Measurements from ENCODE around the gene PCDHB5. TPM values are rescaled to one million over a fixed set of nuclear protein-coding genes. Genes with fewer than 3 reads are reported as not detected.
"Not testable (repeated sequence)": the region's sequence is repeated elsewhere in the genome, so short reads cannot be mapped to it uniquely, and the experiment has no call there.

The PCDHB5 gene
- total RNA-seq, 2 donors from 2014 or later: 4.3 to 10.6 TPM

DNA sequence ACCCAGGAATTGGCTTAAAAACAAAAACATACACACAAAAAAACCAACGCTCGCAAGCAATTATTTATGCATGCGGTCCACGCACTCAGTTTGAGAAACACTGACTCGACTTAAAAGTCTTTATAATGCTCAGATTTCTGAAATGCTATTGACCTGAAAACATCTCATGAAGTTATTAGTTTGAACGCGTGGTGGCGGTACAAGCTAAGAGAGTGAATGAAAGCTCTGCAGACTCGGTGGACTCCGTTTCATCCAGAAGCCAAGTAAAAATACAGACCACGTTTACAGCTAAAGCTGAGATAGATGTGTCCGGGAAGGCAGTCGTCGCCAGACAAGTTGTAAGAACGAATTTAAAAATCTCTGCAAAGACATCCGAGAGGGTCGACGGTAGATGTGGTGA lies 14.8 kb downstream of the PCDHB5 start, which contains the start of gene PCDHB6:
TSS of gene PCDHB6 (plus strand) at position 246 of the 400 bp plus-strand sequence. CDS start 201 bp downstream, outside the sequence.
- Histone ChIP-seq H3K4me3 (no peak within 1 kb of the TSS), H3K27me3 (no peaks in the 10 kb centered on the region), H3K9me3 (peaks cover 0 to 30% (median 4%) of the 10 kb centered on the region in 3 donors), H3K36me3 (replicated peaks in 1 of 2; ENCODE audit: insufficient read depth in 1 of 2, low read depth in 2 of 2) (no peaks in the 10 kb centered on the region), H3K4me1 (no peaks in the 10 kb centered on the region), H3K27ac (no peak within 1 kb of the TSS)
- 7 to 21% methylated on average over 18 of the region's 18 CpGs for WGBS, 2 donors
- ATAC-seq: no peak
- DNase-seq: no peak
- TF ChIP-seq POLR2A (IDR thresholded peaks at IDR 0.05): no peak
- TF ChIP-seq, protein P1, sequence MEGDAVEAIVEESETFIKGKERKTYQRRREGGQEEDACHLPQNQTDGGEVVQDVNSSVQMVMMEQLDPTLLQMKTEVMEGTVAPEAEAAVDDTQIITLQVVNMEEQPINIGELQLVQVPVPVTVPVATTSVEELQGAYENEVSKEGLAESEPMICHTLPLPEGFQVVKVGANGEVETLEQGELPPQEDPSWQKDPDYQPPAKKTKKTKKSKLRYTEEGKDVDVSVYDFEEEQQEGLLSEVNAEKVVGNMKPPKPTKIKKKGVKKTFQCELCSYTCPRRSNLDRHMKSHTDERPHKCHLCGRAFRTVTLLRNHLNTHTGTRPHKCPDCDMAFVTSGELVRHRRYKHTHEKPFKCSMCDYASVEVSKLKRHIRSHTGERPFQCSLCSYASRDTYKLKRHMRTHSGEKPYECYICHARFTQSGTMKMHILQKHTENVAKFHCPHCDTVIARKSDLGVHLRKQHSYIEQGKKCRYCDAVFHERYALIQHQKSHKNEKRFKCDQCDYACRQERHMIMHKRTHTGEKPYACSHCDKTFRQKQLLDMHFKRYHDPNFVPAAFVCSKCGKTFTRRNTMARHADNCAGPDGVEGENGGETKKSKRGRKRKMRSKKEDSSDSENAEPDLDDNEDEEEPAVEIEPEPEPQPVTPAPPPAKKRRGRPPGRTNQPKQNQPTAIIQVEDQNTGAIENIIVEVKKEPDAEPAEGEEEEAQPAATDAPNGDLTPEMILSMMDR (IDR thresholded peaks at IDR 0.05): no peak
- intact Hi-C loops (cut with DNase I): no loop called here

DNA sequence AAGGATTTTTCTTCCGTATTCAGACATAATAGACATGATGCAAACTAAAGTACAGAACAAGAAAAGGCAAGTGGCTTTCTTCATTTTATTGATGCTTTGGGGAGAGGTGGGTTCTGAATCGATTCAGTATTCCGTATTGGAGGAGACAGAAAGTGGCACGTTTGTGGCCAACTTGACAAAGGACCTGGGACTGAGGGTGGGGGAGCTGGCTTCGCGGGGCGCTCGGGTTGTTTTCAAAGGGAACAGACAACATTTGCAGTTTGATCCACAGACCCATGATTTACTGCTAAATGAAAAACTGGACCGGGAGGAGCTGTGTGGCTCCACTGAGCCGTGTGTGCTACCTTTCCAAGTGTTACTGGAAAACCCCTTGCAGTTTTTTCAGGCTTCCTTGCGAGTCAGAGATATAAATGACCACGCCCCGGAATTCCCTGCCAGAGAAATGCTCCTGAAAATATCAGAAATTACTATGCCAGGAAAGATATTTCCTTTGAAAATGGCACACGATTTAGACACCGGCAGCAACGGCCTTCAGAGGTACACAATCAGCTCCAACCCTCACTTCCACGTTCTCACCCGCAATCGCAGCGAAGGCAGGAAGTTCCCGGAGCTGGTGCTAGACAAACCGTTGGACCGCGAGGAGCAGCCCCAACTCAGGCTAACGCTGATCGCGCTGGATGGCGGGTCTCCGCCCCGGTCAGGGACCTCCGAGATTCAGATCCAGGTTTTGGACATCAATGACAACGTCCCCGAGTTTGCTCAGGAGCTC lies 15.4 kb downstream of the PCDHB5 start:
- 24 to 50% methylated on average over 16 to 33 of the region's 33 CpGs for WGBS, 2 donors
- Histone ChIP-seq H3K27ac (no peak overlapping the region), H3K4me1 (no peaks in the 10 kb centered on the region), H3K9me3 (peaks cover 0 to 30% (median 4%) of the 10 kb centered on the region in 3 donors), H3K27me3 (no peaks in the 10 kb centered on the region), H3K36me3 (replicated peaks in 1 of 2; ENCODE audit: insufficient read depth in 1 of 2, low read depth in 2 of 2) (no peaks in the 10 kb centered on the region), H3K4me3 (no peak overlapping the region)
- no peak for DNase-seq
- TF ChIP-seq, protein P1 (IDR thresholded peaks at IDR 0.05): no peak
- no peak for TF ChIP-seq POLR2A (IDR thresholded peaks at IDR 0.05)
- no peak for ATAC-seq
- intact Hi-C loops (cut with DNase I): no loop called here

DNA sequence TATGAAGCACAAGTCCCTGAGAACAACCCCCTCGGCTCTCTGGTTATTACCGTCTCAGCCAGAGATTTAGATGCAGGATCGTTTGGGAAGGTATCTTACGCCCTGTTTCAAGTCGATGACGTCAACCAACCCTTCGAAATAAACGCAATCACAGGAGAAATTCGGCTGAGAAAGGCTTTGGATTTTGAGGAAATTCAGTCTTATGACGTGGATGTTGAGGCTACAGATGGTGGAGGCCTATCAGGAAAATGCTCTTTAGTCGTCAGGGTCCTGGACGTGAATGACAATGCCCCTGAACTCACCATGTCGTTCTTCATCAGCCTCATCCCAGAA lies 16.0 kb downstream of the PCDHB5 start:
- Histone ChIP-seq H3K4me3 (no peak overlapping the region), H3K9me3 (peaks cover 0 to 31% (median 4%) of the 10 kb centered on the region in 3 donors), H3K27me3 (no peaks in the 10 kb centered on the region), H3K4me1 (no peaks in the 10 kb centered on the region), H3K36me3 (replicated peaks in 1 of 2; ENCODE audit: insufficient read depth in 1 of 2, low read depth in 2 of 2) (no peaks in the 10 kb centered on the region), H3K27ac (no peak overlapping the region)
- no peak for ATAC-seq
- DNase-seq: no peak
- WGBS, 2 donors: 22 to 47% methylated on average over 13 of the region's 13 CpGs
- intact Hi-C loops (cut with DNase I): no loop called here
- TF ChIP-seq POLR2A (IDR thresholded peaks at IDR 0.05): no peak
- TF ChIP-seq, protein P1 (IDR thresholded peaks at IDR 0.05): no peak

DNA sequence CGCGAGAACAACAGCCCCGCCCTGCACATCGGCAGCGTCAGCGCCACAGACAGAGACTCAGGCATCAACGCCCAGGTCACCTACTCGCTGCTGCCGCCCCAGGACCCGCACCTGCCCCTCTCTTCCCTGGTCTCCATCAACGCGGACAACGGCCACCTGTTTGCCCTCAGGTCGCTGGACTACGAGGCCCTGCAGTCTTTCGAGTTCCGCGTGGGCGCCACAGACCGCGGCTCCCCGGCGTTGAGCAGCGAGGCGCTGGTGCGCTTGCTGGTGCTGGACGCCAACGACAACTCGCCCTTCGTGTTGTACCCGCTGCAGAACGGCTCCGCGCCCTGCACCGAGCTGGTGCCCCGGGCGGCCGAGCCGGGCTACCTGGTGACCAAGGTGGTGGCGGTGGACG lies 16.6 kb downstream of the PCDHB5 start:
- H3K4me3 ChIP-seq; DNase-seq; H3K27me3 ChIP-seq; H3K27ac ChIP-seq; intact Hi-C loops (cut with DNase I); H3K36me3 ChIP-seq (replicated peaks in 1 of 2; ENCODE audit: insufficient read depth in 1 of 2, low read depth in 2 of 2); ATAC-seq; H3K4me1 ChIP-seq: not testable (repeated sequence)
- WGBS, 2 donors: 18 to 39% methylated on average over 22 to 36 of the region's 41 CpGs
- H3K9me3 ChIP-seq: peaks cover 0 to 38% (median 2%) of the 10 kb centered on the region in 3 donors

DNA sequence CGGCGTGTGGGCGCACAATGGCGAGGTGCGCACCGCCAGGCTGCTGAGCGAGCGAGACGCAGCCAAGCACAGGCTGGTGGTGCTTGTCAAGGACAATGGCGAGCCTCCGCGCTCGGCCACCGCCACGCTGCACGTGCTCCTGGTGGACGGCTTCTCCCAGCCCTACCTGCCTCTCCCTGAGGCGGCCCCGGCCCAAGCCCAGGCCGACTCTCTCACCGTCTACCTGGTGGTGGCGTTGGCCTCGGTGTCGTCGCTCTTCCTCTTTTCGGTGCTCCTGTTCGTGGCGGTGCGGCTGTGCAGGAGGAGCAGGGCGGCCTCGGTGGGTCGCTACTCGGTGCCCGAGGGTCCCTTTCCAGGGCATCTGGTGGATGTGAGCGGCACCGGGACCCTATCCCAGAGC lies 17.1 kb downstream of the PCDHB5 start:
- H3K4me3 ChIP-seq; H3K27ac ChIP-seq; intact Hi-C loops (cut with DNase I); H3K4me1 ChIP-seq; H3K36me3 ChIP-seq (replicated peaks in 1 of 2; ENCODE audit: insufficient read depth in 1 of 2, low read depth in 2 of 2); DNase-seq; H3K27me3 ChIP-seq; ATAC-seq: not testable (repeated sequence)
- 17 to 27% methylated on average over 3 to 36 of the region's 36 CpGs for WGBS, 2 donors
- H3K9me3 ChIP-seq: peaks cover 0 to 42% (median 2%) of the 10 kb centered on the region in 3 donors
